K562 (cell line): ENCODE measurements around the gene PPP1R14C. TPM values are rescaled to one million over a fixed set of nuclear protein-coding genes. Genes with fewer than 3 reads are reported as not detected.
A peak's percentile ranks its signal among the peaks of the same experiment; 100 is the strongest.

Source experiments
- ATAC-seq: fragments of 200-7000 bp; cut with Tn5 transposase; 3 replicates; pipeline ENCODE4 v1.9.1; 2020; ENCODE audit warnings: moderate library complexity
- BruUV-seq: library from RNA; stranded (reverse); fragments of 400-500 nt; replicated peaks from 2 replicates; lab custom pipeline; 2021; lab: Mats Ljungman, UMichigan
- CTCF ChIA-PET: fragments of 300-600 bp; formaldehyde crosslinking; extraction: SDS; loops from one replicate; lab custom pipeline; 2021; ENCODE audit warnings: low intra/inter-chr PET ratio; lab: Yijun Ruan, JAX
- POLR2A ChIA-PET: fragments of 300-600, 350-650 bp; sonication (Branson Sonifier 250); formaldehyde crosslinking; extraction: SDS; loops from one replicate; lab custom pipeline; 2021; ENCODE audit warnings: antibody characterized with exemption, inconsistent platforms; lab: Yijun Ruan, JAX
- DNase-seq, 4 experiments: peaks; one replicate each; pipeline versions ENCODE4 v3.0.0 to v3.0.0-alpha.2; 2011 to 2018; ENCODE audit warnings: low spot score in 3 of 4, mixed read lengths in 3 of 4; ENCODE audit errors: extremely low read depth in 1 of 4
- FAIRE-seq: peaks from 2 replicates; lab custom pipeline; 2011; peaks lifted over from hg19 to GRCh38; lab: Jason Lieb, UNC
- H2AFZ ChIP-seq: 2 replicates; pipeline ENCODE4 v1.6.0; 2011; ENCODE audit warnings: low read depth, low read length, control low read depth, inconsistent platforms
- H3K27ac ChIP-seq: fragments of 200-600 bp; 3 replicates; pipeline ENCODE4 v1.8.0; 2011; ENCODE audit warnings: low read depth, mild to moderate bottlenecking, control low read depth, inconsistent platforms, low read length, moderate library complexity, mixed read lengths; ENCODE audit errors: extremely low read depth
- H3K27me3 ChIP-seq, 2 experiments: fragments of 300-600 bp in 1 of 2; 2 replicates in 1 of 2; 3 replicates in 1 of 2; pipeline versions ENCODE4 v1.6.0 to v1.8.0; 2011; ENCODE audit warnings: inconsistent platforms in 2 of 2, low read length in 2 of 2, mild to moderate bottlenecking in 1 of 2, mixed read lengths in 1 of 2, moderate library complexity in 1 of 2; ENCODE audit not compliant: control insufficient read depth in 2 of 2, insufficient read depth in 2 of 2
- H3K36me3 ChIP-seq: fragments of 300-600 bp; 3 replicates; pipeline ENCODE4 v1.8.0; 2011; ENCODE audit warnings: mild to moderate bottlenecking, low read length, inconsistent platforms; ENCODE audit not compliant: control insufficient read depth, insufficient read depth
- H3K4me1 ChIP-seq, 2 experiments: fragments of 200-600 bp in 1 of 2; replicated peaks in 1 of 2; 2 replicates in 1 of 2; 3 replicates in 1 of 2; pipeline versions ENCODE4 v1.5.1 to v1.8.0; 2011; ENCODE audit warnings: inconsistent platforms in 2 of 2, low read length in 2 of 2, mild to moderate bottlenecking in 1 of 2, mixed read lengths in 1 of 2, moderate library complexity in 1 of 2; ENCODE audit not compliant: control insufficient read depth in 2 of 2, insufficient read depth in 2 of 2
- H3K4me2 ChIP-seq: 2 replicates; pipeline ENCODE4 v1.6.1; 2011; ENCODE audit warnings: low read length, control low read depth, inconsistent platforms, mixed read lengths; ENCODE audit not compliant: insufficient read depth
- H3K4me3 ChIP-seq: fragments of 200-600 bp; sonication (generic), shearing (Covaris generic); 2 replicates; pipeline ENCODE4 v1.5.1; 2016; ENCODE audit warnings: control low read depth, inconsistent platforms
- H3K79me2 ChIP-seq: fragments of 200-600 bp; 3 replicates; pipeline ENCODE4 v1.8.0; 2011; ENCODE audit warnings: low read length, inconsistent platforms; ENCODE audit not compliant: control insufficient read depth, insufficient read depth
- H3K9ac ChIP-seq, 2 experiments: 2 replicates each; pipeline versions ENCODE4 v1.6.0 to v1.6.1; 2011; ENCODE audit warnings: low read depth in 2 of 2, low read length in 2 of 2, control low read depth in 1 of 2, inconsistent platforms in 1 of 2, mild to moderate bottlenecking in 1 of 2, mixed read lengths in 1 of 2; ENCODE audit not compliant: insufficient read depth in 1 of 2
- H3K9me1 ChIP-seq: one replicate; pipeline ENCODE4 v1.6.0; 2011; ENCODE audit warnings: inconsistent platforms, mild to moderate bottlenecking, low read length, moderate library complexity; ENCODE audit not compliant: control insufficient read depth, insufficient read depth
- H3K9me3 ChIP-seq: replicated peaks from 2 replicates; pipeline ENCODE4 v1.5.1; 2011; ENCODE audit warnings: low read depth, low read length, inconsistent platforms; ENCODE audit not compliant: control insufficient read depth, insufficient read depth
- H4K20me1 ChIP-seq: replicated peaks from 2 replicates; pipeline ENCODE4 v1.6.1; 2011; ENCODE audit warnings: low read length, inconsistent platforms, mixed read lengths; ENCODE audit not compliant: control insufficient read depth, insufficient read depth
- BCL6 ChIP-seq: fragments of 250-450 bp; sonication (Bioruptor Pico); IDR thresholded peaks from 2 replicates; pipeline ENCODE4 v1.4.0; 2020
- CHD2 ChIP-seq: IDR thresholded peaks from 2 replicates; pipeline ENCODE4 v1.6.1; 2011; ENCODE audit warnings: low read depth, low read length
- GATAD2A ChIP-seq: fragments of 450-650 bp; IDR thresholded peaks from 2 replicates; pipeline ENCODE4 v1.6.1; 2017
- ILK ChIP-seq: fragments of 450-650 bp; IDR thresholded peaks from 2 replicates; pipeline ENCODE4 v1.6.1; 2016; ENCODE audit warnings: missing genetic modification characterization, low read depth, mild to moderate bottlenecking, missing compliant biosample characterization, moderate library complexity, borderline replicate concordance
- MCM2 ChIP-seq: fragments of 450-650 bp; IDR thresholded peaks from 2 replicates; pipeline ENCODE4 v1.6.1; 2017; ENCODE audit warnings: low read depth, mild to moderate bottlenecking
- MITF ChIP-seq: IDR thresholded peaks from 2 replicates; pipeline ENCODE4 v1.6.1; 2014; ENCODE audit warnings: antibody characterized with exemption
- RBM15 ChIP-seq: fragments of 200-400 bp; formaldehyde crosslinking; IDR thresholded peaks from 2 replicates; pipeline ENCODE4 v1.6.1; 2018; ENCODE audit warnings: mild to moderate bottlenecking, low read length, moderate library complexity; ENCODE audit not compliant: insufficient read depth
- SMARCB1 ChIP-seq: IDR thresholded peaks from 2 replicates; pipeline ENCODE4 v1.6.1; 2011; ENCODE audit warnings: improper control_type of control experiment, low read depth; ENCODE audit not compliant: insufficient read length
- SP2 ChIP-seq: IDR thresholded peaks from 2 replicates; pipeline ENCODE4 v1.6.1; 2011; ENCODE audit warnings: mild to moderate bottlenecking, low read depth, low read length, moderate library complexity; ENCODE audit not compliant: poor library complexity, severe bottlenecking; ENCODE audit errors: extremely low read depth
- SPI1 ChIP-seq: IDR thresholded peaks from 2 replicates; pipeline ENCODE4 v1.6.1; 2011; ENCODE audit warnings: low read depth, low read length, control low read depth, borderline replicate concordance
- ZEB2 ChIP-seq: fragments of 450-650 bp; IDR thresholded peaks from 2 replicates; pipeline ENCODE4 v1.6.1; 2016
- ZFX ChIP-seq: sonication (generic); formaldehyde crosslinking; IDR thresholded peaks from 2 replicates; pipeline ENCODE4 v1.8.0; 2022; ENCODE audit warnings: mild to moderate bottlenecking, missing genetic modification reagents, moderate library complexity
- WGBS: fragments of 100-300 bp; shearing (Covaris generic); methylation state at CpG from one replicate; pipeline ENCODE4 v1.1.6; 2016; ENCODE audit warnings: low coverage, mixed read lengths; ENCODE audit not compliant: insufficient coverage; ENCODE audit errors: missing lambda C conversion rate; 5-methylcytosine and 5-hydroxymethylcytosine counted together
- in situ Hi-C: fragments of 300-500 bp; cut with MboI; formaldehyde crosslinking; loops from 4 replicates; pipeline ENCODE4 v1.15.0; 2018; ENCODE audit warnings: inconsistent platforms, mixed read lengths
- intact Hi-C: fragments of 100-400 bp; cut with micrococcal nuclease; formaldehyde crosslinking; loops from 2 replicates; pipeline ENCODE4 v1.14.2; 2022
- polyA plus RNA-seq, 8 experiments: library from polyadenylated mRNA; depleted of rRNA in 4 of 8; stranded (reverse) in 5 of 8; unstranded in 3 of 8; fragments of >200 nt; fragmentation: Nextera tagmentation in 2 of 8; fragmentation: Illumina TruSeq in 1 of 8; extraction: Ambion mirVana in 2 of 8; extraction: Trizol in 1 of 8; gene quantifications; 2 replicates each; pipeline versions ENCODE4 v1.2.1 to v1.2.3, GENCODE V29; 2011 to 2014; ENCODE audit warnings: inconsistent platforms in 1 of 8, missing spikeins in 1 of 8
- total RNA-seq, 7 experiments: library from RNA; depleted of rRNA in 6 of 7; stranded (reverse); fragments of >200 nt in 6 of 7; fragmentation: Illumina TruSeq in 2 of 7; extraction: Trizol in 2 of 7; gene quantifications; 2 replicates each; pipeline versions ENCODE4 v1.2.1 to v1.2.3, GENCODE V29; 2011 to 2021; ENCODE audit warnings: low replicate concordance in 1 of 7
- TF ChIP-seq, protein P1 (sequence below): sonication (generic); formaldehyde crosslinking; IDR thresholded peaks from 2 replicates; pipeline ENCODE4 v1.8.0; 2022; ENCODE audit warnings: missing genetic modification reagents, mild to moderate bottlenecking, moderate library complexity, borderline replicate concordance
- TF ChIP-seq, protein P2 (sequence below): fragments of 250-450 bp; sonication (Bioruptor Pico); IDR thresholded peaks from 2 replicates; pipeline ENCODE4 v1.4.0; 2020; ENCODE audit warnings: mild to moderate bottlenecking

Gene PPP1R14C
- total and polyA plus RNA-seq, 9 of the 15 experiments (the other 6 are each of a cell fraction or from before 2014, with no cell fraction given): 4.5 to 16.6 (median 11.9) TPM

DNA sequence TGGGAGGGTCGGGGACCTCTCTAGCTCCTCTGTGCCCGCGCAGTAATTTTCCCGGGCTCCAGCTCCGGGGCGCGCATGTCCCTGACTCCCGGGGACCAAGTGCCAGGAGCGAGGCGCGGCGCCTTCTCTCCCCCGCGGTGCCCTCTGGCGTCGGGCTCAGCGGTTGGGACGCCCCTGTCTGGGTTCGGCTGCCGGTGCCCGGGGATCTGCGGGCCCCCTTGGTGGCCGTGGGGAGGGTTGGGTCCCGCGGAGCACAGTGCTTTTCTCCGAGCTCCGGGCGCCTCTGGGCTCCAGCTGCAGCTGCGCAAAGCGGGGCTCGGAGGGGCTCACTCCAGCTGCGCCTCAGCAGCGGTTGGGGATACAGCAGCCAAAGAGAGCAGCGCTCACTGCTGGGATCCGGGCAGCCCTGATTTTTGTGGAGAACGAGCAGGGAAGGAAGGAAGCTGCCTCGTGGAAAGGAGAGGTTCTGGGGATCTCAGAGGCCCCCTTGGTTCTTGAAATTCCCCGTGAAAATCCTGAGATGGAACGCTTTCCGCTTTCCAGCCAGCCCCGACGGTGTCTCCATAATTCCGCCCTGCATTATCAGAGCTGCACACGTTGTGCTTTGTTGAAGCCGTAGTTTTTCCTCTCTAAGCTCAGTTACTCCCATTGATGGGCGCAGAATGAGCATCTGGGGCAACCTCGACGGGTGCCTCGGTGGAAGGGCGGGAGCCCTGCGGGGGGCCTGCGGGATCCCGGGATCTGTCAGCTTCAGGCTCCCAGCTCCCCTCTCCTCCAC, 861 bp downstream of the PPP1R14C start:
- Histone ChIP-seq H3K27ac (peak overlapping the region; percentile 9; the same call in 1 of the 3 replicates), H3K9ac (peak overlapping the region; percentile 55 to 94), H3K79me2 (peaks cover 49% of the 10 kb centered on the region), H2AFZ (peak overlapping the region; percentile 77), H4K20me1 (no peaks in the 10 kb centered on the region), H3K4me2 (peak overlapping the region; percentile 77), H3K4me3 (peak overlapping the region; percentile 64), H3K4me1 (peaks cover 31 to 32% of the 10 kb centered on the region in 2 experiments; a peak in 4 of 5 replicates), H3K27me3 (peaks cover 6 to 18% of the 10 kb centered on the region in 2 experiments; a peak in 4 of 5 replicates), H3K9me3 (no peaks in the 10 kb centered on the region), H3K9me1 (no peaks in the 10 kb centered on the region), H3K36me3 (no peaks in the 10 kb centered on the region; the same call in 2 of the 3 replicates)
- DNase-seq (peak in 3 of 4 experiments; percentile 44 to 50 (median 47)), FAIRE-seq (no peak), ATAC-seq (peak; percentile 69)
- no TSS peak for BruUV-seq
- intact Hi-C loops: loop anchor here (5.0 kb wide), 1 partner anchor 51 kb away; no protein-coding TSS in a partner anchor
- WGBS: 3% methylated on average over 46 of the region's 53 CpGs
- CTCF ChIA-PET: no interaction called here
- in situ Hi-C loops: no loop called here
- POLR2A ChIA-PET: interaction anchor here (0.6 to 3.9 kb wide), 9 partner anchors 9 to 165 kb away, joined by 3 to 20 read pairs (median 3); no protein-coding TSS in a partner anchor
- TF ChIP-seq RBM15: no peak
- TF ChIP-seq BCL6 (CRISPR knock-in tag): no peak
- TF ChIP-seq SMARCB1: no peak
- no peak for TF ChIP-seq GATAD2A
- TF ChIP-seq SPI1: no peak
- TF ChIP-seq ILK: no peak
- TF ChIP-seq SP2: no peak
- 0 out of 2 replicates have a peak, but pooled peaks have one; percentile 10 for TF ChIP-seq CHD2
- TF ChIP-seq, protein P1, sequence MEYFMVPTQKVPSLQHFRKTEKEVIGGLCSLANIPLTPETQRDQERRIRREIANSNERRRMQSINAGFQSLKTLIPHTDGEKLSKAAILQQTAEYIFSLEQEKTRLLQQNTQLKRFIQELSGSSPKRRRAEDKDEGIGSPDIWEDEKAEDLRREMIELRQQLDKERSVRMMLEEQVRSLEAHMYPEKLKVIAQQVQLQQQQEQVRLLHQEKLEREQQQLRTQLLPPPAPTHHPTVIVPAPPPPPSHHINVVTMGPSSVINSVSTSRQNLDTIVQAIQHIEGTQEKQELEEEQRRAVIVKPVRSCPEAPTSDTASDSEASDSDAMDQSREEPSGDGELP (CRISPR knock-in tag): peak; percentile 61; the same call in 1 of the 2 replicates
- TF ChIP-seq, protein P2, sequence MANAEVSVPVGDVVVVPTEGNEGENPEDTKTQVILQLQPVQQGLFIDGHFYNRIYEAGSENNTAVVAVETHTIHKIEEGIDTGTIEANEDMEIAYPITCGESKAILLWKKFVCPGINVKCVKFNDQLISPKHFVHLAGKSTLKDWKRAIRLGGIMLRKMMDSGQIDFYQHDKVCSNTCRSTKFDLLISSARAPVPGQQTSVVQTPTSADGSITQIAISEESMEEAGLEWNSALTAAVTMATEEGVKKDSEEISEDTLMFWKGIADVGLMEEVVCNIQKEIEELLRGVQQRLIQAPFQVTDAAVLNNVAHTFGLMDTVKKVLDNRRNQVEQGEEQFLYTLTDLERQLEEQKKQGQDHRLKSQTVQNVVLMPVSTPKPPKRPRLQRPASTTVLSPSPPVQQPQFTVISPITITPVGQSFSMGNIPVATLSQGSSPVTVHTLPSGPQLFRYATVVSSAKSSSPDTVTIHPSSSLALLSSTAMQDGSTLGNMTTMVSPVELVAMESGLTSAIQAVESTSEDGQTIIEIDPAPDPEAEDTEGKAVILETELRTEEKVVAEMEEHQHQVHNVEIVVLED (CRISPR knock-in tag): no peak
- no peak; the same call in 1 of the 2 replicates for TF ChIP-seq ZFX (CRISPR knock-in tag)
- no peak for TF ChIP-seq ZEB2
- TF ChIP-seq MCM2: no peak
- TF ChIP-seq MITF: no peak
